GM23338 (cell line): ENCODE results near the gene ADGRD1. TPM values are rescaled to one million over a fixed set of nuclear protein-coding genes. Genes with fewer than 3 reads are reported as not detected.

Experiments
- ATAC-seq: fragments of 200-7000 bp; cut with Tn5 transposase; 3 replicates; pipeline ENCODE4 v1.9.1; 2020
- DNase-seq: peaks from one replicate; pipeline ENCODE4 v3.0.0-alpha.2; 2015; ENCODE audit warnings: low spot score
- H2AFZ ChIP-seq: fragments of 200-600 bp; sonication (generic); 2 replicates; pipeline ENCODE4 v1.8.0; 2016; ENCODE audit warnings: antibody characterized with exemption, mild to moderate bottlenecking, moderate library complexity
- H3F3A ChIP-seq: fragments of 200-600 bp; sonication (generic); replicated peaks from 2 replicates; pipeline ENCODE4 v1.8.0; 2017; ENCODE audit warnings: antibody characterized with exemption, mixed run types, low read depth
- H3K27ac ChIP-seq: fragments of 200-600 bp; sonication (generic); 2 replicates; pipeline ENCODE4 v1.6.1; 2016; ENCODE audit warnings: low read depth
- H3K27me3 ChIP-seq: fragments of 200-600 bp; sonication (generic); 2 replicates; pipeline ENCODE4 v1.8.0; 2016; ENCODE audit warnings: mild to moderate bottlenecking, mixed run types, moderate library complexity; ENCODE audit not compliant: insufficient read depth
- H3K36me3 ChIP-seq: fragments of 200-600 bp; sonication (generic); 2 replicates; pipeline ENCODE4 v1.8.0; 2016; ENCODE audit warnings: mild to moderate bottlenecking; ENCODE audit not compliant: insufficient read depth
- H3K4me1 ChIP-seq: fragments of 200-600 bp; sonication (generic); 2 replicates; pipeline ENCODE4 v1.8.0; 2016; ENCODE audit warnings: mild to moderate bottlenecking, moderate library complexity; ENCODE audit not compliant: insufficient read depth
- H3K4me2 ChIP-seq: fragments of 200-600 bp; sonication (generic); 2 replicates; pipeline ENCODE4 v1.7.1; 2017; ENCODE audit warnings: mixed run types
- H3K4me3 ChIP-seq: fragments of 200-600 bp; sonication (generic); 2 replicates; pipeline ENCODE4 v1.6.1; 2016; ENCODE audit warnings: mixed run types
- H3K79me2 ChIP-seq: fragments of 200-600 bp; sonication (generic); replicated peaks from 2 replicates; pipeline ENCODE4 v1.8.0; 2017; ENCODE audit warnings: mild to moderate bottlenecking; ENCODE audit not compliant: insufficient read depth
- H3K9me2 ChIP-seq: fragments of 200-600 bp; sonication (generic); 2 replicates; pipeline ENCODE4 v1.8.0; 2017; ENCODE audit not compliant: insufficient read depth
- H4K20me1 ChIP-seq: fragments of 200-600 bp; sonication (generic); replicated peaks from 2 replicates; pipeline ENCODE4 v1.8.0; 2017; ENCODE audit warnings: mild to moderate bottlenecking; ENCODE audit not compliant: insufficient read depth
- H3K27ac Mint-ChIP-seq: 2 replicates; pipeline ENCODE4 v1.8.0; 2020; ENCODE audit warnings: inconsistent platforms, mild to moderate bottlenecking, moderate library complexity, mixed read lengths
- H3K27me3 Mint-ChIP-seq: 3 replicates; pipeline ENCODE4 v1.8.0; 2022; ENCODE audit warnings: low read depth, mild to moderate bottlenecking, moderate library complexity, mixed read lengths, inconsistent platforms; ENCODE audit not compliant: insufficient read depth, poor library complexity
- H3K36me3 Mint-ChIP-seq: 3 replicates; pipeline ENCODE4 v1.8.0; 2021; ENCODE audit warnings: low read depth, mild to moderate bottlenecking, inconsistent platforms, moderate library complexity, mixed read lengths
- H3K4me1 Mint-ChIP-seq: 3 replicates; pipeline ENCODE4 v1.8.0; 2020; ENCODE audit warnings: mild to moderate bottlenecking, inconsistent platforms, mixed read lengths
- H3K4me3 Mint-ChIP-seq: 3 replicates; pipeline ENCODE4 v1.8.0; 2021; ENCODE audit warnings: moderate library complexity, mild to moderate bottlenecking, inconsistent platforms, mixed read lengths
- H3K9me3 Mint-ChIP-seq: 3 replicates; pipeline ENCODE4 v1.8.0; 2020; ENCODE audit warnings: moderate library complexity, mild to moderate bottlenecking, inconsistent platforms, mixed read lengths
- CREB1 ChIP-seq: fragments of 250-450 bp; sonication (Bioruptor Pico); IDR thresholded peaks from 2 replicates; pipeline ENCODE4 v1.5.0; 2020; ENCODE audit warnings: low read depth, mild to moderate bottlenecking, moderate library complexity
- EZH2 ChIP-seq: fragments of 200-600 bp; sonication (generic); IDR thresholded peaks from one replicate; pipeline ENCODE4 v1.8.0; 2017; ENCODE audit warnings: antibody characterized with exemption, mild to moderate bottlenecking, low read depth; ENCODE audit not compliant: unreplicated experiment
- EZH2phosphoT487 ChIP-seq: fragments of 200-600 bp; sonication (generic); IDR thresholded peaks from one replicate; pipeline ENCODE4 v1.8.1; 2018; ENCODE audit warnings: antibody characterized with exemption; ENCODE audit not compliant: unreplicated experiment
- JUNB ChIP-seq: IDR thresholded peaks from one replicate; pipeline ENCODE4 v1.6.1; 2016; ENCODE audit warnings: antibody characterized with exemption; ENCODE audit not compliant: unreplicated experiment
- NANOG ChIP-seq: IDR thresholded peaks from 2 replicates; pipeline ENCODE4 v1.6.1; 2016; ENCODE audit warnings: antibody characterized with exemption, borderline replicate concordance
- POLR2AphosphoS5 ChIP-seq: IDR thresholded peaks from 2 replicates; pipeline ENCODE4 v1.6.1; 2016; ENCODE audit warnings: antibody characterized with exemption, low read depth
- STAT1 ChIP-seq: IDR thresholded peaks from one replicate; pipeline ENCODE4 v1.6.1; 2016; ENCODE audit warnings: antibody characterized with exemption; ENCODE audit not compliant: unreplicated experiment
- ZNF114 ChIP-seq: fragments of 250-450 bp; sonication (Bioruptor Pico); IDR thresholded peaks from 2 replicates; pipeline ENCODE4 v1.5.0; 2020; ENCODE audit warnings: mild to moderate bottlenecking, moderate library complexity
- polyA plus RNA-seq: library from polyadenylated mRNA; unstranded; fragments of >200 nt; fragmentation: Nextera tagmentation; extraction: Ambion mirVana; gene quantifications from 2 replicates; pipeline ENCODE4 v1.2.1, GENCODE V29; 2016
- total RNA-seq: library from RNA; depleted of rRNA; stranded (reverse); fragments of >200 nt; shearing (Covaris generic); gene quantifications from 2 replicates; pipeline ENCODE4 v1.2.3, GENCODE V29; 2014
- TF ChIP-seq, protein P1 (sequence below): IDR thresholded peaks from one replicate; pipeline ENCODE4 v1.6.1; 2018; ENCODE audit warnings: antibody characterized with exemption; ENCODE audit not compliant: unreplicated experiment
- TF ChIP-seq, protein P2 (sequence below), 2 experiments: fragments of 200-600 bp in 1 of 2; sonication (generic) in 1 of 2; conservative IDR thresholded peaks; 2 replicates each; pipeline versions ENCODE4 v1.5.1 to v1.6.1; 2016 to 2017; ENCODE audit warnings: antibody characterized with exemption in 2 of 2, low read depth in 2 of 2, mild to moderate bottlenecking in 2 of 2, moderate library complexity in 1 of 2
- TF ChIP-seq, protein P3 (sequence below): fragments of 250-450 bp; sonication (Bioruptor Pico); IDR thresholded peaks from 2 replicates; pipeline ENCODE4 v1.5.0; 2020; ENCODE audit warnings: mild to moderate bottlenecking, moderate library complexity

The ADGRD1 gene
- total and polyA plus RNA-seq, 2 experiments from 2014 or later, result 1.4 TPM; not detected in 1

DNA sequence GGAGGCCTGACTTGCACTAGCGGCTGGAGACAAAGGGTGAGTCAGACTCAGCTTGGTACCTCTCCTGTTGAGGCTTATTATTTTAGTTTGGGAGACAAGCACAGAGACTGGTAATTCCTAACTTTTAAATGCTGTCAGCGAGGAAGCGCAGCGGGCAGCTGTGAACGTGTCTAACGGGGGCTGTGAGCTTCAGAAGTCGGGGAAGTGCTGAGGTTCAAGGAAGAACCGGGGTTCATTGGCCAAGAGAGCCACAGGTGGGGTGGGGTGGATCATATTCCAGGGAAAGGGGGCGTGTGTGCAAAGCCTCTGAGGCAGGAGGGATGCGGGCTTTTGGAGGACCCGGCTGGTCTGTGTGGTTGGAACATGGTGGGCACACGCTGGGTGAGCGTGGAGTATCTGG lies 36.1 kb upstream of the ADGRD1 start (continued):
- TF ChIP-seq, protein P1, sequence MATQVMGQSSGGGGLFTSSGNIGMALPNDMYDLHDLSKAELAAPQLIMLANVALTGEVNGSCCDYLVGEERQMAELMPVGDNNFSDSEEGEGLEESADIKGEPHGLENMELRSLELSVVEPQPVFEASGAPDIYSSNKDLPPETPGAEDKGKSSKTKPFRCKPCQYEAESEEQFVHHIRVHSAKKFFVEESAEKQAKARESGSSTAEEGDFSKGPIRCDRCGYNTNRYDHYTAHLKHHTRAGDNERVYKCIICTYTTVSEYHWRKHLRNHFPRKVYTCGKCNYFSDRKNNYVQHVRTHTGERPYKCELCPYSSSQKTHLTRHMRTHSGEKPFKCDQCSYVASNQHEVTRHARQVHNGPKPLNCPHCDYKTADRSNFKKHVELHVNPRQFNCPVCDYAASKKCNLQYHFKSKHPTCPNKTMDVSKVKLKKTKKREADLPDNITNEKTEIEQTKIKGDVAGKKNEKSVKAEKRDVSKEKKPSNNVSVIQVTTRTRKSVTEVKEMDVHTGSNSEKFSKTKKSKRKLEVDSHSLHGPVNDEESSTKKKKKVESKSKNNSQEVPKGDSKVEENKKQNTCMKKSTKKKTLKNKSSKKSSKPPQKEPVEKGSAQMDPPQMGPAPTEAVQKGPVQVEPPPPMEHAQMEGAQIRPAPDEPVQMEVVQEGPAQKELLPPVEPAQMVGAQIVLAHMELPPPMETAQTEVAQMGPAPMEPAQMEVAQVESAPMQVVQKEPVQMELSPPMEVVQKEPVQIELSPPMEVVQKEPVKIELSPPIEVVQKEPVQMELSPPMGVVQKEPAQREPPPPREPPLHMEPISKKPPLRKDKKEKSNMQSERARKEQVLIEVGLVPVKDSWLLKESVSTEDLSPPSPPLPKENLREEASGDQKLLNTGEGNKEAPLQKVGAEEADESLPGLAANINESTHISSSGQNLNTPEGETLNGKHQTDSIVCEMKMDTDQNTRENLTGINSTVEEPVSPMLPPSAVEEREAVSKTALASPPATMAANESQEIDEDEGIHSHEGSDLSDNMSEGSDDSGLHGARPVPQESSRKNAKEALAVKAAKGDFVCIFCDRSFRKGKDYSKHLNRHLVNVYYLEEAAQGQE, result no peak
- no peak for TF ChIP-seq POLR2AphosphoS5
- TF ChIP-seq STAT1, result no peak

DNA sequence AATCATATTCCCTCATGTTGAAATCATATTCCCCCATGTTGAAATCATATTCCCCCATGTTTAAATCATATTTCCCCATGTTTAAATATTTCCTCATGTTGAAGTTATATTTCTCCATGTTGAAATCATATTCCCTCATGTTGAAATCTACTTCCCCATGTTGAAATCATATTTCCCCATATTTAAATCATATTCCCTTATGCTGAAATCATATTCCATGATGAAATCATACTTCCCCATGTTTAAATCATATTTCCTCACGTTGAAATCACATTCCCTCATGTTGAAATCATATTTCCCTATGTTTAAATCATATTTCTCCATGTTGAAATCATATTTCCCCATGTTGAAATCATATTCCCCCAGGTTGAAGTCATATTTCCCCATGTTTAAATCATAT lies 34.6 kb upstream of the ADGRD1 start:
- no peak overlapping the region for H3K4me3 Mint-ChIP-seq
- H3K9me3 Mint-ChIP-seq, result no peaks in the 10 kb centered on the region
- no peak overlapping the region for H3K4me2 ChIP-seq
- no peak for DNase-seq
- no peaks in the 10 kb centered on the region; the same call in 2 of the 3 replicates for H3K36me3 Mint-ChIP-seq
- no peak overlapping the region for H3K4me3 ChIP-seq
- no peak for ATAC-seq
- no peak overlapping the region for H3K27ac Mint-ChIP-seq
- H4K20me1 ChIP-seq, result no peaks in the 10 kb centered on the region
- peaks cover 8% of the 10 kb centered on the region; the same call in 2 of the 3 replicates for H3K4me1 Mint-ChIP-seq
- H3K36me3 ChIP-seq, result no peaks in the 10 kb centered on the region
- H3K27me3 ChIP-seq, result no peaks in the 10 kb centered on the region
- H3K27ac ChIP-seq, result no peak overlapping the region
- H3K79me2 ChIP-seq, result no peaks in the 10 kb centered on the region
- 0 out of 2 replicates have a peak, but pooled peaks cover 4% of the 10 kb centered on the region for H3F3A ChIP-seq
- peaks cover 7% of the 10 kb centered on the region; the same call in 1 of the 2 replicates for H3K4me1 ChIP-seq
- peaks cover 12% of the 10 kb centered on the region for H3K27me3 Mint-ChIP-seq
- no peaks in the 10 kb centered on the region for H3K9me2 ChIP-seq
- no peak overlapping the region for H2AFZ ChIP-seq
- TF ChIP-seq EZH2phosphoT487 (no peak), JUNB (no peak), NANOG (no peak), CREB1 (CRISPR knock-in tag) (no peak), ZNF114 (CRISPR knock-in tag) (no peak), EZH2 (no peak), POLR2AphosphoS5 (no peak)
- TF ChIP-seq, protein P2, sequence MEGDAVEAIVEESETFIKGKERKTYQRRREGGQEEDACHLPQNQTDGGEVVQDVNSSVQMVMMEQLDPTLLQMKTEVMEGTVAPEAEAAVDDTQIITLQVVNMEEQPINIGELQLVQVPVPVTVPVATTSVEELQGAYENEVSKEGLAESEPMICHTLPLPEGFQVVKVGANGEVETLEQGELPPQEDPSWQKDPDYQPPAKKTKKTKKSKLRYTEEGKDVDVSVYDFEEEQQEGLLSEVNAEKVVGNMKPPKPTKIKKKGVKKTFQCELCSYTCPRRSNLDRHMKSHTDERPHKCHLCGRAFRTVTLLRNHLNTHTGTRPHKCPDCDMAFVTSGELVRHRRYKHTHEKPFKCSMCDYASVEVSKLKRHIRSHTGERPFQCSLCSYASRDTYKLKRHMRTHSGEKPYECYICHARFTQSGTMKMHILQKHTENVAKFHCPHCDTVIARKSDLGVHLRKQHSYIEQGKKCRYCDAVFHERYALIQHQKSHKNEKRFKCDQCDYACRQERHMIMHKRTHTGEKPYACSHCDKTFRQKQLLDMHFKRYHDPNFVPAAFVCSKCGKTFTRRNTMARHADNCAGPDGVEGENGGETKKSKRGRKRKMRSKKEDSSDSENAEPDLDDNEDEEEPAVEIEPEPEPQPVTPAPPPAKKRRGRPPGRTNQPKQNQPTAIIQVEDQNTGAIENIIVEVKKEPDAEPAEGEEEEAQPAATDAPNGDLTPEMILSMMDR (conservative IDR thresholded peaks at IDR 0.05; ENCODE audit: low read depth in 2 of 2), result no peak
- TF ChIP-seq, protein P3, sequence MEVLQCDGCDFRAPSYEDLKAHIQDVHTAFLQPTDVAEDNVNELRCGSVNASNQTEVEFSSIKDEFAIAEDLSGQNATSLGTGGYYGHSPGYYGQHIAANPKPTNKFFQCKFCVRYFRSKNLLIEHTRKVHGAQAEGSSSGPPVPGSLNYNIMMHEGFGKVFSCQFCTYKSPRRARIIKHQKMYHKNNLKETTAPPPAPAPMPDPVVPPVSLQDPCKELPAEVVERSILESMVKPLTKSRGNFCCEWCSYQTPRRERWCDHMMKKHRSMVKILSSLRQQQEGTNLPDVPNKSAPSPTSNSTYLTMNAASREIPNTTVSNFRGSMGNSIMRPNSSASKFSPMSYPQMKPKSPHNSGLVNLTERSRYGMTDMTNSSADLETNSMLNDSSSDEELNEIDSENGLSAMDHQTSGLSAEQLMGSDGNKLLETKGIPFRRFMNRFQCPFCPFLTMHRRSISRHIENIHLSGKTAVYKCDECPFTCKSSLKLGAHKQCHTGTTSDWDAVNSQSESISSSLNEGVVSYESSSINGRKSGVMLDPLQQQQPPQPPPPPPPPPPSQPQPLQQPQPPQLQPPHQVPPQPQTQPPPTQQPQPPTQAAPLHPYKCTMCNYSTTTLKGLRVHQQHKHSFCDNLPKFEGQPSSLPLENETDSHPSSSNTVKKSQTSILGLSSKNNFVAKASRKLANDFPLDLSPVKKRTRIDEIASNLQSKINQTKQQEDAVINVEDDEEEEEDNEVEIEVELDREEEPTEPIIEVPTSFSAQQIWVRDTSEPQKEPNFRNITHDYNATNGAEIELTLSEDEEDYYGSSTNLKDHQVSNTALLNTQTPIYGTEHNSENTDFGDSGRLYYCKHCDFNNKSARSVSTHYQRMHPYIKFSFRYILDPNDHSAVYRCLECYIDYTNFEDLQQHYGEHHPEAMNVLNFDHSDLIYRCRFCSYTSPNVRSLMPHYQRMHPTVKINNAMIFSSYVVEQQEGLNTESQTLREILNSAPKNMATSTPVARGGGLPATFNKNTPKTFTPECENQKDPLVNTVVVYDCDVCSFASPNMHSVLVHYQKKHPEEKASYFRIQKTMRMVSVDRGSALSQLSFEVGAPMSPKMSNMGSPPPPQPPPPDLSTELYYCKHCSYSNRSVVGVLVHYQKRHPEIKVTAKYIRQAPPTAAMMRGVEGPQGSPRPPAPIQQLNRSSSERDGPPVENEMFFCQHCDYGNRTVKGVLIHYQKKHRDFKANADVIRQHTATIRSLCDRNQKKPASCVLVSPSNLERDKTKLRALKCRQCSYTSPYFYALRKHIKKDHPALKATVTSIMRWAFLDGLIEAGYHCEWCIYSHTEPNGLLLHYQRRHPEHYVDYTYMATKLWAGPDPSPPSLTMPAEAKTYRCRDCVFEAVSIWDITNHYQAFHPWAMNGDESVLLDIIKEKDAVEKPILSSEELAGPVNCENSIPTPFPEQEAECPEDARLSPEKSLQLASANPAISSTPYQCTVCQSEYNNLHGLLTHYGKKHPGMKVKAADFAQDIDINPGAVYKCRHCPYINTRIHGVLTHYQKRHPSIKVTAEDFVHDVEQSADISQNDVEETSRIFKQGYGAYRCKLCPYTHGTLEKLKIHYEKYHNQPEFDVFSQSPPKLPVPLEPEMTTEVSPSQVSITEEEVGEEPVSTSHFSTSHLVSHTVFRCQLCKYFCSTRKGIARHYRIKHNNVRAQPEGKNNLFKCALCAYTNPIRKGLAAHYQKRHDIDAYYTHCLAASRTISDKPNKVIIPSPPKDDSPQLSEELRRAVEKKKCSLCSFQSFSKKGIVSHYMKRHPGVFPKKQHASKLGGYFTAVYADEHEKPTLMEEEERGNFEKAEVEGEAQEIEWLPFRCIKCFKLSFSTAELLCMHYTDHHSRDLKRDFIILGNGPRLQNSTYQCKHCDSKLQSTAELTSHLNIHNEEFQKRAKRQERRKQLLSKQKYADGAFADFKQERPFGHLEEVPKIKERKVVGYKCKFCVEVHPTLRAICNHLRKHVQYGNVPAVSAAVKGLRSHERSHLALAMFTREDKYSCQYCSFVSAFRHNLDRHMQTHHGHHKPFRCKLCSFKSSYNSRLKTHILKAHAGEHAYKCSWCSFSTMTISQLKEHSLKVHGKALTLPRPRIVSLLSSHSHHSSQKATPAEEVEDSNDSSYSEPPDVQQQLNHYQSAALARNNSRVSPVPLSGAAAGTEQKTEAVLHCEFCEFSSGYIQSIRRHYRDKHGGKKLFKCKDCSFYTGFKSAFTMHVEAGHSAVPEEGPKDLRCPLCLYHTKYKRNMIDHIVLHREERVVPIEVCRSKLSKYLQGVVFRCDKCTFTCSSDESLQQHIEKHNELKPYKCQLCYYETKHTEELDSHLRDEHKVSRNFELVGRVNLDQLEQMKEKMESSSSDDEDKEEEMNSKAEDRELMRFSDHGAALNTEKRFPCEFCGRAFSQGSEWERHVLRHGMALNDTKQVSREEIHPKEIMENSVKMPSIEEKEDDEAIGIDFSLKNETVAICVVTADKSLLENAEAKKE (CRISPR knock-in tag), result no peak
